PC-3 (cell line): ENCODE results near the gene SLC4A5. TPM values are rescaled to one million over a fixed set of nuclear protein-coding genes. Genes with fewer than 3 reads are reported as not detected.

Experiments
- ATAC-seq: fragments of 200-7000 bp; cut with Tn5 transposase; 2 replicates; pipeline ENCODE4 v1.9.1; 2020; ENCODE audit warnings: mild to moderate bottlenecking, moderate library complexity
- BruUV-seq: library from RNA; stranded (reverse); fragments of 400-500 nt; replicated peaks from 2 replicates; lab custom pipeline; 2021; lab: Mats Ljungman, UMichigan
- CTCF ChIA-PET: fragments of 300-600 bp; sonication (Branson Sonifier 250); formaldehyde crosslinking; loops from one replicate; lab custom pipeline; 2022; ENCODE audit warnings: antibody characterized with exemption; lab: Charles Lee
- POLR2A ChIA-PET: fragments of 300-600 bp; sonication (Branson Sonifier 250); formaldehyde crosslinking; loops from one replicate; lab custom pipeline; 2022; ENCODE audit warnings: antibody characterized with exemption; ENCODE audit not compliant: unreplicated experiment; lab: Charles Lee
- DNase-seq: peaks from one replicate; pipeline ENCODE4 v3.0.0-alpha.2; 2015
- H2AFZ ChIP-seq: fragments of 300-600 bp; sonication (generic); 2 replicates; pipeline ENCODE4 v1.6.0; 2016; ENCODE audit warnings: antibody characterized with exemption, low read length
- H3F3A ChIP-seq: fragments of 300-600 bp; sonication (generic); one replicate; pipeline ENCODE4 v1.6.0; 2017; ENCODE audit warnings: antibody characterized with exemption, low read length, control low read depth, mild to moderate bottlenecking; ENCODE audit not compliant: unreplicated experiment
- H3K27ac ChIP-seq: fragments of 300-600 bp; sonication (generic); 2 replicates; pipeline ENCODE4 v1.5.1; 2016; ENCODE audit warnings: mild to moderate bottlenecking, low read length
- H3K27me3 ChIP-seq: fragments of 300-600 bp; sonication (generic); 2 replicates; pipeline ENCODE4 v1.6.1; 2016; ENCODE audit warnings: low read length, mixed read lengths
- H3K36me3 ChIP-seq: fragments of 300-600 bp; sonication (generic); 2 replicates; pipeline ENCODE4 v1.6.1; 2016; ENCODE audit warnings: low read depth, mixed run types, low read length, mixed read lengths
- H3K4me1 ChIP-seq: fragments of 300-600 bp; sonication (generic); 2 replicates; pipeline ENCODE4 v1.5.1; 2016; ENCODE audit warnings: low read length; ENCODE audit not compliant: insufficient read depth
- H3K4me2 ChIP-seq: fragments of 300-600 bp; sonication (generic); 2 replicates; pipeline ENCODE4 v1.6.0; 2016; ENCODE audit warnings: low read length
- H3K4me3 ChIP-seq: fragments of 300-600 bp; sonication (generic); 2 replicates; pipeline ENCODE4 v1.5.1; 2016; ENCODE audit warnings: mild to moderate bottlenecking, low read length, mixed read lengths
- H3K79me2 ChIP-seq: fragments of 300-600 bp; sonication (generic); 2 replicates; pipeline ENCODE4 v1.6.1; 2017; ENCODE audit warnings: low read length, mixed read lengths
- H3K9ac ChIP-seq: fragments of 300-600 bp; sonication (generic); 2 replicates; pipeline ENCODE4 v1.6.0; 2016; ENCODE audit warnings: mild to moderate bottlenecking, low read length
- H3K9me2 ChIP-seq: fragments of 300-600 bp; sonication (generic); replicated peaks from 2 replicates; pipeline ENCODE4 v1.6.1; 2016; ENCODE audit warnings: mixed run types, low read length, mixed read lengths
- H3K9me3 ChIP-seq: fragments of 300-600 bp; sonication (generic); 2 replicates; pipeline ENCODE4 v1.6.1; 2016; ENCODE audit warnings: low read length, mixed read lengths
- H4K20me1 ChIP-seq: fragments of 300-600 bp; sonication (generic); 2 replicates; pipeline ENCODE4 v1.6.1; 2016; ENCODE audit warnings: low read length, mixed read lengths
- CTCF ChIP-seq: fragments of 300-600 bp; sonication (generic); conservative IDR thresholded peaks from 2 replicates; pipeline ENCODE4 v1.5.1; 2017; ENCODE audit warnings: antibody characterized with exemption, low read depth, mild to moderate bottlenecking, low read length
- EZH2 ChIP-seq: fragments of 300-600 bp; sonication (generic); IDR thresholded peaks from one replicate; pipeline ENCODE4 v1.6.1; 2017; ENCODE audit warnings: antibody characterized with exemption, mild to moderate bottlenecking, low read length; ENCODE audit not compliant: unreplicated experiment
- EZH2phosphoT487 ChIP-seq: fragments of 300-600 bp; sonication (generic); IDR thresholded peaks from 2 replicates; pipeline ENCODE4 v1.6.1; 2018; ENCODE audit warnings: mild to moderate bottlenecking, antibody characterized with exemption, low read length, borderline replicate concordance
- intact Hi-C: fragments of 100-400 bp; cut with micrococcal nuclease; formaldehyde crosslinking; loops from 2 replicates; pipeline ENCODE4 v1.9.0; 2023
- total RNA-seq: library from RNA; depleted of rRNA; stranded (reverse); fragments of >200 nt; gene quantifications from 2 replicates; pipeline ENCODE4 v1.2.3, GENCODE V29; 2014

SLC4A5 gene
- total RNA-seq, 1 experiment from 2014 or later = 2.4 TPM

- DNase-seq = no peak
- no peak overlapping the region for H3K9ac ChIP-seq
- H3K9me2 ChIP-seq = no peaks in the 10 kb centered on the region
- 0 out of 2 replicates have a peak, but pooled peaks cover under 1% of the 10 kb centered on the region for H3K79me2 ChIP-seq
- ATAC-seq = no peak
- no peak overlapping the region for H2AFZ ChIP-seq
- no peaks in the 10 kb centered on the region for H3K4me1 ChIP-seq
- H4K20me1 ChIP-seq = no peaks in the 10 kb centered on the region
- POLR2A ChIA-PET = no interaction called here
- no peaks in the 10 kb centered on the region for H3K9me3 ChIP-seq
- CTCF ChIA-PET = no interaction called here
- H3K4me3 ChIP-seq = no peak overlapping the region
- peaks cover 16% of the 10 kb centered on the region for H3K36me3 ChIP-seq
- H3K4me2 ChIP-seq = no peak overlapping the region
- intact Hi-C loops = no loop called here
- no peak overlapping the region for H3K27ac ChIP-seq
- H3K27me3 ChIP-seq = no peaks in the 10 kb centered on the region
- no TSS peak for BruUV-seq
- TF ChIP-seq EZH2 (no peak), CTCF (no peak), EZH2phosphoT487 (no peak)
- H3F3A ChIP-seq = no peaks in the 10 kb centered on the region
These were observed 31.4 kb upstream of the SLC4A5 start for GRCh38 chr2:74374509-74375205.

- H3K27me3 ChIP-seq = no peaks in the 10 kb centered on the region
- no peak overlapping the region for H3K9ac ChIP-seq
- no peaks in the 10 kb centered on the region for H4K20me1 ChIP-seq
- H3K4me3 ChIP-seq = no peak overlapping the region
- H3K4me1 ChIP-seq = no peaks in the 10 kb centered on the region
- H3K9me2 ChIP-seq = no peaks in the 10 kb centered on the region
- H3K27ac ChIP-seq = no peak overlapping the region
- no peaks in the 10 kb centered on the region for H3K9me3 ChIP-seq
- no peaks in the 10 kb centered on the region for H3K79me2 ChIP-seq
- H3K36me3 ChIP-seq = peaks cover 16% of the 10 kb centered on the region
- no peak for DNase-seq
- ChIA-PET POLR2A (no interaction called here), CTCF (no interaction called here)
- no TSS peak for BruUV-seq
- no peak overlapping the region for H2AFZ ChIP-seq
- intact Hi-C loops = no loop called here
- H3K4me2 ChIP-seq = no peak overlapping the region
- no peaks in the 10 kb centered on the region for H3F3A ChIP-seq
- no peak for TF ChIP-seq CTCF
- TF ChIP-seq EZH2phosphoT487 = no peak
- TF ChIP-seq EZH2 = no peak
- ATAC-seq = no peak
These were observed 30.8 kb upstream of the SLC4A5 start for GRCh38 chr2:74373985-74374384.

GRCh38 chr2:74373221-74373676, 30.0 kb upstream of the SLC4A5 start:
- DNase-seq (no peak), ATAC-seq (no peak)
- ChIA-PET CTCF (no interaction called here), POLR2A (no interaction called here)
- Histone ChIP-seq H3K27ac (no peak overlapping the region), H3K36me3 (peaks cover 19% of the 10 kb centered on the region), H3K4me3 (no peak overlapping the region), H3K9me3 (no peaks in the 10 kb centered on the region), H3K9ac (no peak overlapping the region), H2AFZ (no peak overlapping the region), H3K79me2 (no peaks in the 10 kb centered on the region), H3K27me3 (no peaks in the 10 kb centered on the region), H3K9me2 (no peaks in the 10 kb centered on the region), H3K4me2 (no peak overlapping the region), H3F3A (no peaks in the 10 kb centered on the region), H3K4me1 (no peaks in the 10 kb centered on the region), H4K20me1 (no peaks in the 10 kb centered on the region)
- intact Hi-C loops = no loop called here
- TF ChIP-seq EZH2phosphoT487 (no peak), EZH2 (no peak), CTCF (no peak)
- BruUV-seq = no TSS peak
